Prostate gland (tissue), 2 donors: ENCODE results near the gene PGBD5.

ENCODE experiments used
- POLR2A ChIP-seq: fragments of 450-650 bp; IDR thresholded peaks from one replicate; pipeline ENCODE4 v1.6.1; 2016; ENCODE audit warnings: antibody characterized with exemption, mild to moderate bottlenecking
- TF ChIP-seq, protein P1 (sequence below), 4 experiments: fragments of 200-600 bp in 2 of 4; fragments of 450-650 bp in 2 of 4; sonication (generic) in 2 of 4; IDR thresholded peaks; 1 replicate in 3 of 4; 2 replicates in 1 of 4; pipeline ENCODE4 v1.5.1; 2016 to 2019; ENCODE audit warnings: antibody characterized with exemption in 4 of 4, mild to moderate bottlenecking in 2 of 4, moderate library complexity in 2 of 4

DNA sequence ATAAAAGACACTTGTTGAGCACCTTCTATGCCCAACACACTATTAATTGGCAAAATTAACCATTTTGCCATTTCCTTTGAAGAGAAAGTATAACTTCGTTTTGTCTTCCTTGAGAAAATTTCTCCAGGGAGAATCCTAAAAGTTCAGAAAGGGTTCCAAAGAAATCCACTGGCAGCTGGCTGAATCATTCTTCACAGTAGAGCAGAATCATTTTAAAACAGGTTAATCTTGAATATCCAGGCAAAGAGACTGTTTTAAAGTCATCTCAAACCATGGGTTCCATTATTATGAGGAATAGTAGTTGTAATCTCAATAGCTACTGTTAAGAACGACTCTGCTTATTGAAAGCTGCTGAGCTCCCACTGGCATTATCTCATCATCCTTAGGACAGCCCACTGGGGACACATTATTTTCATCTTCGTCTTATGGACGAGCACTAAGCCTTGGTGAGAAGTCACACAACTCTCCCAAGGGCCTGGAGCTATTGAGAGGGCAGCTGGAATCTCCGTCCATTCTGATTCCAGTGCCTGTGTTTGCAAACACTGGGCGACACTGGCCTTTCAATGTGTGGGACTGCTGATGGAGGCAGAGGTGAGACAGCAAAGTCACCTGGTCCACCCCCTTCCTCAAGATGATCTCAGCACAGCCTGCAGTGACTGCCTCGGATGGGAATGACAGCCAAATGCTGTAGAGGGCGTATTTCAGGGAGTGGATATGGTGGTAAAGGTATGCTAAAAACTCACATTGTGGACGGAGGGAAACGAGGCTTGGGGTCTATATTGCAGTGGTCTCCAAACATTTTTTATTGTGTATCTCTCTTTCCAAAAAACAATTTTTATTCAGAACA, 15.3 kb upstream of the PGBD5 start:
- TF ChIP-seq, protein P1, sequence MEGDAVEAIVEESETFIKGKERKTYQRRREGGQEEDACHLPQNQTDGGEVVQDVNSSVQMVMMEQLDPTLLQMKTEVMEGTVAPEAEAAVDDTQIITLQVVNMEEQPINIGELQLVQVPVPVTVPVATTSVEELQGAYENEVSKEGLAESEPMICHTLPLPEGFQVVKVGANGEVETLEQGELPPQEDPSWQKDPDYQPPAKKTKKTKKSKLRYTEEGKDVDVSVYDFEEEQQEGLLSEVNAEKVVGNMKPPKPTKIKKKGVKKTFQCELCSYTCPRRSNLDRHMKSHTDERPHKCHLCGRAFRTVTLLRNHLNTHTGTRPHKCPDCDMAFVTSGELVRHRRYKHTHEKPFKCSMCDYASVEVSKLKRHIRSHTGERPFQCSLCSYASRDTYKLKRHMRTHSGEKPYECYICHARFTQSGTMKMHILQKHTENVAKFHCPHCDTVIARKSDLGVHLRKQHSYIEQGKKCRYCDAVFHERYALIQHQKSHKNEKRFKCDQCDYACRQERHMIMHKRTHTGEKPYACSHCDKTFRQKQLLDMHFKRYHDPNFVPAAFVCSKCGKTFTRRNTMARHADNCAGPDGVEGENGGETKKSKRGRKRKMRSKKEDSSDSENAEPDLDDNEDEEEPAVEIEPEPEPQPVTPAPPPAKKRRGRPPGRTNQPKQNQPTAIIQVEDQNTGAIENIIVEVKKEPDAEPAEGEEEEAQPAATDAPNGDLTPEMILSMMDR (IDR thresholded peaks at IDR 0.05) = no peak
- TF ChIP-seq POLR2A = no peak
